Measurements from ENCODE around the gene IL16. TPM values are rescaled to one million over a fixed set of nuclear protein-coding genes. Genes with fewer than 3 reads are reported as not detected.

The IL16 gene
- total and polyA plus RNA-seq, 2 donors (not counting 1 experiment from before 2014, with no cell fraction given), result 181 to 287 TPM

DNA sequence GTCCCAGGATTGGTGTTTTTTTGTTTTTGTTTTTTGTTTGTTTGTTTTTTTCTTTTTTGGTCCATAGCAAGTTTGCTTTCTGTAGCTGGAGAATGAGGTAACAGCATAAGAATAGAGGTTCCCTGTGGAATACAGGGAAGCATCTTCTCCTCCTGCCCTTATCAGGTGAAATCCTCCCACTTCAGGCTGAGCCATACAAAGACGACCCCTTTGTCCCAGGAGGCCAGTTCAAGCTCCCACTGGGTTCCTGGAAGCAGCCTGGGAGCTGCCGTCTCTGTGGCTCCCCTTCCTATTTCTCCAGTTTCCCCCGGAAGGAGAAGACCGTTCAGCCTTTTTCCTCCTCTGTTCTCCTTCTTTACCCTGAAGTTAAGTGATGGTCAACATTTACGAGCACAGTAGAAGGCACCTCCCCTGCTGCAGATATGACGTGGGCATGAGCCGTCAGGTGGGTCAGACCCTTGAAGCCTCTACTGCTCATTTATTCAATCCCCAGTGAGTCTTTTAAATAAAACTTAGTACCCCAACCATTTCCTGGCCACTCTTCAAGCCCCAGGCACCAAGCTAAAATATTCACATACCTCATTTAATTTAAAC lies 1.1 kb downstream of the IL16 start:
- CTCF ChIA-PET, result no interaction called here
- no peak for ATAC-seq (ENCODE audit: low read depth)
- intact Hi-C loops (cut with micrococcal nuclease), result no loop called here

DNA sequence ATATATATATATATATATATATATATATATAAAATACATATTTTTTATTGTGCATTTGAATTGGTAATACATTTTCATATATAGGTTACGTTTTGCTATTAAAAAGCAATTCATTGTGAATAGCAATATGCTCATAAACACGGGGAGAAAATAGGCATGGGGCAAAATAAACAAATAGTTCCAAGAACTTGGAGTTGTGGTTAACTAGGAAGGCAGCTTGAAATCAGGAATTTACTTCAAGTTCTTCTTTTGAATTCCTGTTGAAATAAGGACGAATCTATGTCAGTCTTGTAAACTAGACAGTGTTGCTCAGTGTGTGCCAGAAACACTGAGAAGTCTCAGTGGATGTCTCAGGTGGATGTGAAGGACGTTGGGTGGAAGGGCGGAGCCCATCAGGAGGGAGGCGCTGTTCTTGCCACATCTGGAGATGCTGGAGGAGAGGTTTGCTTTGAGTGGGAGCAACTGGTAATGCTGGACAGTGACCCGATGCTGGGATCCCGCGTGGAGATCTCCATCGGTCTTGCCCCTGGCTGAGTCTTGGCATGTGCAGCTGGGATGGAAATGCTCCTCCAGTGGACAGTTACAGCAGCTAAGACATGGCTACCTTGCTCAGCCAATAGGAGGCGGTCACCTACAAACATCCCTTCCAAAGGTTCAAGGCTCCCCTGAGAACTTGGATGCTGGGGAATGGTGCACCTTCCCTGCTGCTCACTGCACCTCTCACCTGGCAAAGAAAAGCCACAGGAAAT lies 2.5 kb downstream of the IL16 start:
- Histone ChIP-seq H3K36me3 (replicated peaks in 1 of 2; ENCODE audit: control extremely low read depth in 1 of 2, control insufficient read depth in 1 of 2, extremely low read depth in 1 of 2, insufficient read depth in 2 of 2, low read length in 1 of 2) (no peaks in the 10 kb centered on the region), H2AFZ (ENCODE audit: insufficient read depth, low read depth, low read length, poor library complexity, severe bottlenecking) (no peak overlapping the region), H3K4me3 (ENCODE audit: control extremely low read depth in 1 of 5, extremely low read depth in 1 of 5, insufficient read depth in 1 of 5, low read depth in 2 of 5, low read length in 4 of 5) (no peak overlapping the region), H3K9me3 (ENCODE audit: control extremely low read depth in 1 of 3, control insufficient read depth in 2 of 3, insufficient read depth in 1 of 3, low read length in 2 of 3) (no peaks in the 10 kb centered on the region), H3K4me1 (ENCODE audit: control insufficient read depth in 2 of 2, insufficient read depth in 2 of 2, low read length in 2 of 2) (peaks cover 3 to 4% of the 10 kb centered on the region in 2 donors), H3K27ac (ENCODE audit: low read length in 2 of 2) (no peak overlapping the region), H3K27me3 (replicated peaks in 1 of 4; ENCODE audit: control extremely low read depth in 1 of 4, control insufficient read depth in 3 of 4, insufficient read depth in 4 of 4, low read length in 3 of 4) (peaks cover 0 to 4% (median 0%) of the 10 kb centered on the region in 4 experiments), H3K79me2 (ENCODE audit: control insufficient read depth, insufficient read depth, low read length) (no peaks in the 10 kb centered on the region), H3K4me2 (replicated peaks; ENCODE audit: low read depth, low read length, poor library complexity, severe bottlenecking) (no peak overlapping the region), H3K9ac (ENCODE audit: low read length) (no peak overlapping the region), H4K20me1 (ENCODE audit: control insufficient read depth, insufficient read depth, low read length, poor library complexity, severe bottlenecking) (no peaks in the 10 kb centered on the region)
- intact Hi-C loops (cut with micrococcal nuclease), result no loop called here
- H3K27ac Mint-ChIP-seq, result no peak overlapping the region
- H3K4me1 Mint-ChIP-seq, result peaks cover 2% of the 10 kb centered on the region
- DNase-seq (no peak), ATAC-seq (ENCODE audit: low read depth) (no peak)
- POLR2A ChIA-PET, result no interaction called here
- WGBS (ENCODE audit: insufficient coverage), result 82% methylated on average over 10 of the region's 11 CpGs
- no peak overlapping the region for H3K4me3 Mint-ChIP-seq
- no peaks in the 10 kb centered on the region for H3K9me3 Mint-ChIP-seq (ENCODE audit: insufficient read depth)
- CTCF ChIA-PET, result no interaction called here
- no peak for TF ChIP-seq EZH2 (IDR thresholded peaks at IDR 0.05; ENCODE audit: borderline replicate concordance, insufficient read depth, low read depth, low read length, poor library complexity, severe bottlenecking)
- TF ChIP-seq, protein P1, sequence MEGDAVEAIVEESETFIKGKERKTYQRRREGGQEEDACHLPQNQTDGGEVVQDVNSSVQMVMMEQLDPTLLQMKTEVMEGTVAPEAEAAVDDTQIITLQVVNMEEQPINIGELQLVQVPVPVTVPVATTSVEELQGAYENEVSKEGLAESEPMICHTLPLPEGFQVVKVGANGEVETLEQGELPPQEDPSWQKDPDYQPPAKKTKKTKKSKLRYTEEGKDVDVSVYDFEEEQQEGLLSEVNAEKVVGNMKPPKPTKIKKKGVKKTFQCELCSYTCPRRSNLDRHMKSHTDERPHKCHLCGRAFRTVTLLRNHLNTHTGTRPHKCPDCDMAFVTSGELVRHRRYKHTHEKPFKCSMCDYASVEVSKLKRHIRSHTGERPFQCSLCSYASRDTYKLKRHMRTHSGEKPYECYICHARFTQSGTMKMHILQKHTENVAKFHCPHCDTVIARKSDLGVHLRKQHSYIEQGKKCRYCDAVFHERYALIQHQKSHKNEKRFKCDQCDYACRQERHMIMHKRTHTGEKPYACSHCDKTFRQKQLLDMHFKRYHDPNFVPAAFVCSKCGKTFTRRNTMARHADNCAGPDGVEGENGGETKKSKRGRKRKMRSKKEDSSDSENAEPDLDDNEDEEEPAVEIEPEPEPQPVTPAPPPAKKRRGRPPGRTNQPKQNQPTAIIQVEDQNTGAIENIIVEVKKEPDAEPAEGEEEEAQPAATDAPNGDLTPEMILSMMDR (IDR thresholded peaks at IDR 0.05), result no peak
- H3K27me3 Mint-ChIP-seq, result peaks cover 22% of the 10 kb centered on the region

More for the DNA sequence above, 1.1 kb downstream of the IL16 start:
- no peak overlapping the region for H3K4me3 ChIP-seq (ENCODE audit: control extremely low read depth in 1 of 5, extremely low read depth in 1 of 5, insufficient read depth in 1 of 5, low read depth in 2 of 5, low read length in 4 of 5)
- no peaks in the 10 kb centered on the region for H3K79me2 ChIP-seq (ENCODE audit: control insufficient read depth, insufficient read depth, low read length)
- 81% methylated on average over 7 of the region's 7 CpGs for WGBS (ENCODE audit: insufficient coverage)
- Mint-ChIP-seq H3K27ac (no peak overlapping the region), H3K9me3 (ENCODE audit: insufficient read depth) (no peaks in the 10 kb centered on the region), H3K4me1 (peaks cover 2% of the 10 kb centered on the region), H3K4me3 (no peak overlapping the region), H3K27me3 (peaks cover 31% of the 10 kb centered on the region)
- no peak for TF ChIP-seq EZH2 (IDR thresholded peaks at IDR 0.05; ENCODE audit: borderline replicate concordance, insufficient read depth, low read depth, low read length, poor library complexity, severe bottlenecking)
- TF ChIP-seq, protein P1 (IDR thresholded peaks at IDR 0.05), result no peak
- no peak overlapping the region for H3K4me2 ChIP-seq (replicated peaks; ENCODE audit: low read depth, low read length, poor library complexity, severe bottlenecking)
- no peaks in the 10 kb centered on the region for H4K20me1 ChIP-seq (ENCODE audit: control insufficient read depth, insufficient read depth, low read length, poor library complexity, severe bottlenecking)
- H3K9me3 ChIP-seq (ENCODE audit: control extremely low read depth in 1 of 3, control insufficient read depth in 2 of 3, insufficient read depth in 1 of 3, low read length in 2 of 3), result no peaks in the 10 kb centered on the region
- DNase-seq, result no peak
- no peaks in the 10 kb centered on the region for H3K36me3 ChIP-seq (replicated peaks in 1 of 2; ENCODE audit: control extremely low read depth in 1 of 2, control insufficient read depth in 1 of 2, extremely low read depth in 1 of 2, insufficient read depth in 2 of 2, low read length in 1 of 2)
- no peak overlapping the region for H3K27ac ChIP-seq (ENCODE audit: low read length in 2 of 2)
- no peak overlapping the region for H2AFZ ChIP-seq (ENCODE audit: insufficient read depth, low read depth, low read length, poor library complexity, severe bottlenecking)
- no peak overlapping the region for H3K9ac ChIP-seq (ENCODE audit: low read length)
- peaks cover 3 to 4% of the 10 kb centered on the region in 2 donors for H3K4me1 ChIP-seq (ENCODE audit: control insufficient read depth in 2 of 2, insufficient read depth in 2 of 2, low read length in 2 of 2)
- H3K27me3 ChIP-seq (replicated peaks in 1 of 4; ENCODE audit: control extremely low read depth in 1 of 4, control insufficient read depth in 3 of 4, insufficient read depth in 4 of 4, low read length in 3 of 4), result peaks cover 0 to 4% (median 0%) of the 10 kb centered on the region in 4 experiments
- POLR2A ChIA-PET, result no interaction called here
